ELR (cell line): ENCODE data around the gene IRF3.
"Not testable (repeated sequence)": the region's sequence is repeated elsewhere in the genome, so short reads cannot be mapped to it uniquely, and the experiment has no call there.

Experiments
- DNase-seq: peaks from one replicate; pipeline ENCODE4 v3.0.0-alpha.2; 2015; ENCODE audit warnings: low read depth

The IRF3 gene

GRCh38 chr19:49643466-49643865, 22.2 kb downstream of the IRF3 start:
- no peak for DNase-seq

GRCh38 chr19:49642492-49643035, 23.1 kb downstream of the IRF3 start:
- DNase-seq, result peak; percentile 32

DNA sequence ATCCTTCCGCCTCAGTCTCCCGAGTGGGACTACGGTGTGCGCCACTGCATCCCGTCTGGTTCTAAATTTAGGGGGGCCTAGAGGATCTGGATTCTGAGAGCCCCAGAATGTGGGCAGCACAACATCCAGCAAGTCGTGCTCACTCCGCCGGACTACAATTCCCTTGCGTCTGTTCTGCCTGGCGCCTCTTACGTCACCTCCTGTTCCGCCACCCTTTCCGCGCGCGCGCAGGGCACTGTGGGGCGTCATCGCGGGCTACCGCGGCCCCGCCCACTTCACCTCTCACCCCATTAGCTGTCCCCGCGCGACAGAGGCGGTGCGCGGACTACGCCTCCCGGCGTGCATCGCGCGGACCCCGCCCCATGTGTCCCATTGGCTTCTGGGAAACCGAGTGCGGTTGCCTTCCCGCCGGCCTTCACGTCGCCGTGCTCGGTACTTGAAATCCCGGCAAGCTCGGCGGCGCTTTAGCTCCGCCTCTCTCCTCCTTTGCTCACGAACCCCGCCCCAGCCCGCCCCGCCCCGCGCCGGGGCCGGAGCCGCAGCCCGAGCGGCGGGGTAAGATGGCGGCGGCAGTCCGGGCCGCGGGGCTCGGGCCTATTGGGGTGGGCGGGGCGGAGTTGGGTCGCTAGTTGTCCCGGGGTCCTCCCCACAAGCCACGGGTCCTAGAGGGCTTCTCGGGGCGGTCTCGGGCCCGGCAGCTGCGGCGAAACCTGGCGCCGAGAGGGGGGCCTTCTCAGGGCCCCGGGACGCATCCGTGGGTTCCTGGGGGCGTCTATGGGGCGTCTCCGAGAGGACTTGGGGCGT, 23.8 kb downstream of the IRF3 start, which contains the start of gene SCAF1:
Gene SCAF1 (plus strand): TSS at position 522 of the 804 bp plus-strand sequence. CDS start 2,818 bp downstream, outside the sequence.
- peak; percentile 99 for DNase-seq

- DNase-seq, result peak; percentile 100
These were observed 25.4 kb downstream of the IRF3 start, which contains the start of gene RRAS for GRCh38 chr19:49640113-49640898. RRAS (minus strand) TSS chr19:49640143; CDS start chr19:49640098, 45 bp downstream.

- no peak for DNase-seq
These were observed 26.1 kb downstream of the IRF3 start for GRCh38 chr19:49639401-49640112.

DNA sequence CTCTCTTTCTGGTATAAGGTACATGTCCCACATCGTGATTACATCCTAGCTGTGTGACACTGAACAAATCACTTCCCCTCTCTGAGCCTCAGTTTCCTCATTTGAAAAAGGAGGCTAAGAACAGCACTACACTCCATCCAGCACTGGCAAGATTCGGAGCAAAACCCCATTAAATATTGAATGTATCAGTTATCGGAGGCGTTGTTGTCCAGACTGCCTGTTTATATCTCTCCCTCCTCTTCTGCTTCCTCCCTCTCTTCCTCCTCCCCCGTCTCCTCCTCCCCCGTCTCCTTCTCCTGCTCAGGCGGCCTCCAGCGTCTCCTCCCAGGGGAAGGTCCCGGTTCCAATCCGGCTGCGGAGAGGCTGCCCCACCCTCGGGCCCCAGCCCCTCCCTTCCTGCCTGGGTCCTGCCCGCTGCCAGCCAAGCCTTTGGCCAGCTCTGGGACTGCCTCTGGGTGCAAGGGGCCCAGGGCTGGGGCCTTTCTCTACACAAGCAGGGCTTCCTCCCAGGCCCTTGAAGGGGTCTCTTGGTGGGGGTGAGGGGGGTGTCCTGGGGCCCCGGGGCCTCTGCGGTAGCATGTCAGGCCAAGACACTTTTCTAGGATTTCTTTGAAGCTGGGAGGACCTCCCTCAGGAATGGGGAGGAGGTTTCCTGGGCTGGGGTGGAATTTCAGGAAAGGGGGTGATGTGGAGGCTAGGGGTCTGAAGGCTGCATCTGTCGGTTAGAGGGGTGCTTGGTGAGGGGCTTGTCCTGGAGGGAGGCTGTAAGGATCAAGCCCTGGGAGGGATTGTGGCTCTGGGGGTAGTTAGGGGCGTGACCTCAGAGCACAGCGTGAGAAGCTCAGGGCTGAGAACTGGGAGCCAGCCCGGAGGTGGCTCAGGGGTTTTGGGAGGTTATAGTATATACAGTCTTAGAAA, 27.6 kb downstream of the IRF3 start:
- DNase-seq, result peak; percentile 84

DNA sequence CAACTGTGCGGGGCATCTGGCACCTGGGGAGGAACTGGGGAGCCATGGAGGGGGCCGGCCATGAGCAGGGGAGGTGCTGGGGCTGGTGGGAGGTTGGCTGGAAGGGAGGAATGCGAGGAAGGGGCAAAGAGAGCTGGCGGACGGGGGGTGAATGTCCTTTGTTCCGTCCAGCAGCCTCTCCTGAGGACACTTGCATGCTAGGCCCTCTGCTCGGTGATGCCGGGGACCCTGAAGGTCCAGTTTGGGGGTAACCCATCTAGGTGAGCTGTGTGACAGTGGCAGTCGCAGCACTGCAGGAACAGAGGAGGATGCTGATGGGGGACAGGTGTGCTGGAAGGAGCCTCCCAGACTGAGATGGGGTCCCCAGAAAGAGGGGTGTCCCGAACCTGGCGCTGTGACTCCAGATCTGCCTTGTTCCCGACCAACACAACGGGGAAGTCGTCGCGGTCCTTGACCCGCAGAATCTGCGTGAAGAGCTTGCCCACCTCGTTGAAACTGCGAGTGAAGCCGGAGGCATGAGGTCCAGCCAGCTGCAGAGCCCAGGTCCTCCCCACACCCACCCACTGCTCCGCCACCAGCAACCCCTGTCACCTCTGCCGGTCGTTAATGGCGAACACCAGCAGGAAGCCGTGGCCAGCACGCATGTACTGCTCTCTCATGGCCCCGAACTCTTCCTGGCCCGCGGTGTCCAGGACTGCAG, 29.3 kb downstream of the IRF3 start:
- no peak for DNase-seq

- DNase-seq, result peak; percentile 27
These were observed 30.0 kb downstream of the IRF3 start for GRCh38 chr19:49635530-49636232.

- DNase-seq, result not testable (repeated sequence)
These were observed 32.4 kb downstream of the IRF3 start for GRCh38 chr19:49633273-49633672.

DNA sequence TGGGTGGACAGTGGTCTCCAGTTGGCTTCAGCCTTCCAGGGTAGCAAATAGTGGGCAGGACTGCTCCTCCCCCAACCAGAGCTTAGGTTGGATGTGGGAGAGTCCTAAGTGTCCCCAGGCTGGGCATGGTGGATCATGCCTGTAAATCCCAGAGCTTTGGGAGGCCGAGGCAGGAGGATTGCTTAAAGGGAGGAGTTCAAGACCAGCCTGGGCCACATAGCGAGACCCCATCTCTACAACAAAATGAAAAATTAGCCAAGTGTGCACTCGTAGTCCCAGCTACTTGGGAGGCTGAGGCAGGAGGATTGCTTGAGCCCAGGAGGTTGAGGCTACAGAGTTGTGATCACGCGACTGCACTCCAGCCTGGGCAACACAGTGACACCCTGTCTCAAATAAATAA, 33.1 kb downstream of the IRF3 start:
- DNase-seq, result no peak

DNA sequence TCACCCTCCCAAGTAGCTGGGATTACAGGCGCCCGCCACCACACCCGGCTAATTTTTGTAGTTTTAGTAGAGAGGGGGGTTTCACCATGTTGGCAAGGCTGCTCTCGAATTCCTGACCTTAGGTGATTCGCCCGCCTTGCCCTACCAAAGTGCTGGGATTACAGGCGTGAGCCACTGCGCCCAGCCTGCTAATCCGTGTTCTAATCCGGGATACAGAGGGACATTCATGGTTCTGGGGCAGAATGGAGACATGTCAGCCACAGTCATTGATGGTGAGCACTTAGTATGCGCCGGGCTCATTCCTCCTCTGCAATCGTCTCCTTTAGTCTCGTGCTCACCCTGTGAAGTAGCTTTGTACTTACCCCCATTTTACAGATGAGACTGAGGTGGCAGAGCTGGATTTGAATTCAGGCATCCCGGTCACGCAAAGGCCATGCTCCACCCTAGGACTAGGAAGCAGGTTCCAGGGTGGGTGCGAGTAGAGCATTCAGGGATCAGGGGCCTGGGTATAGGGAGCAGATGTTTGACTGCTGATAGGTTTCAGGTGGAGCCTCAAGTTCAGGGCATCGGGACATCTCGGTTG, 34.0 kb downstream of the IRF3 start:
- DNase-seq, result no peak

DNA sequence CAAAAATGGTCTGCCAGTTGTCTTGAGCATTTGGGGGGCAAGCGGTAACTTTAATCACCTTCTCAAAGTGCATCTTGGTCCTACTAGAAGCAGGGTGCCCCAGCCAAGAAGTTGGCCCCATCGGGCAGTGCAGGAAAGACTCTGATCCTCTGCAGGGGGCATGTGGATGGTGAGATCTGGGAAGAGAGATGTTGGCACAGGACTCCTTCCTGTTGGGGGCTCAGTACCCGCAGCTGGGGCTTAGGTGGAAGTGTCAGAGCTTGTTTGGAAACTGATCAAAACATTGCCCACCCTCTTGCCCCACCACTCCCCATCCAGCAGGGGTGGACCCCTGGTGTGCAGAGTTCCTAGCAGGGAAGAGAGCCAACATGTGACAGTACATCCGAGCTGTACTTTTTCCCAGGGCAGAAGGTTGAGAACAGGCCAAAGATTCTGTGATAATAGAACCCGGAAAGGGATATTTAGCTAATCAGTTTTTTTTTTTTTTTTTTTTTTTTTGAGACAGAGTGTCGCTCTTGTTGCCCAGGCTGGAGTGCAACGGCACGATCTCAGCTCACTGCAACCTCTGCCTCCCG, 34.6 kb downstream of the IRF3 start:
- DNase-seq, result no peak

DNA sequence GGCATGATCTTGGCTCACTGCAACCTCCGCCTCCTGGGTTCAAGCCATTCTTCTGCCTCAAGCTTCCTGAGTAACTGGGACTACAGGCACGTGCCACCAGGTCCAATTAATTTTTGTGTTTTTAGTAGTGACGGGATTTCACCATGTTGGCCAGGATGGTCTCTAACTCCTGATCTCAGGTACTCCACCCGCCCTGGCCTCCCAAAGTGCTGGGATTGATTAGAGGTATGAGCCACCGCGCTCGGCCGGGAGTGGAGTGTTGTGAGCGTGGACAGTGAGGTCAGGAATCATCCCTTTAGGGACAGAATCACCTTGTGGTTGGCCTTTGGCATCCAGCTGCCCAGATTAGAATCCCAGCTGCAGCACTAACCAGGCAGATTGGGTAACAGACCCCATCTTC, 36.0 kb downstream of the IRF3 start:
- no peak for DNase-seq

GRCh38 chr19:49626226-49626625, 39.4 kb downstream of the IRF3 start:
- no peak for DNase-seq

GRCh38 chr19:49624967-49625910, 40.4 kb downstream of the IRF3 start:
- DNase-seq, result no peak

DNA sequence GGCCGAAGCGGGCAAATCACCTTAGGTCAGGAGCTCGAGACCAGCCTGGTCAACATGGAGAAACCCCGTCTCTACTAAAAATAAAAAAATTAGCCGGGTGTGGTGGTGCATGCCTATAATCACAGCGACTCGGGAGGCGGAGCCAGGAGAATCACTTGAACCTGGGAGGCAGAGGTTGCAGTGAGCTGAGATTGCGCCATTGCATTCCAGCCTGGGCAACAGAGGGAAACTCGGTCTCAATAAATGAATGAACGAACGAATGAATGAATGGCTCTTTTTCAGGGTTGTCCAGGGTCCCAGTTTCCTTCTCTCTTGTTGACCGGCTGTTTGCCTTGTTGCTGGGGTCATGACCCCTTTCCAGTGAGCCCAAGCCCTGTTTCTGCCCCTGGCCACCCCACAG, 47.8 kb downstream of the IRF3 start:
- not testable (repeated sequence) for DNase-seq

- no peak for DNase-seq
These were observed 48.7 kb downstream of the IRF3 start for GRCh38 chr19:49616945-49617344.

- DNase-seq, result no peak
These were observed 49.1 kb downstream of the IRF3 start for GRCh38 chr19:49616532-49616931.
